GM18873 (cell line): ENCODE measurements around the gene SMYD2.

Experiments used
- ATAC-seq: cut with Tn5 transposase; IDR thresholded peaks from one replicate; pipeline ENCODE4 v1.9.1; 2021; ENCODE audit warnings: mild to moderate bottlenecking, moderate library complexity, moderate number of reproducible peaks; ENCODE audit not compliant: unreplicated experiment, low FRiP score

Gene SMYD2

GRCh38 chr1:214352838-214353237 is 71.9 kb downstream of the SMYD2 start:
- no peak for ATAC-seq

DNA sequence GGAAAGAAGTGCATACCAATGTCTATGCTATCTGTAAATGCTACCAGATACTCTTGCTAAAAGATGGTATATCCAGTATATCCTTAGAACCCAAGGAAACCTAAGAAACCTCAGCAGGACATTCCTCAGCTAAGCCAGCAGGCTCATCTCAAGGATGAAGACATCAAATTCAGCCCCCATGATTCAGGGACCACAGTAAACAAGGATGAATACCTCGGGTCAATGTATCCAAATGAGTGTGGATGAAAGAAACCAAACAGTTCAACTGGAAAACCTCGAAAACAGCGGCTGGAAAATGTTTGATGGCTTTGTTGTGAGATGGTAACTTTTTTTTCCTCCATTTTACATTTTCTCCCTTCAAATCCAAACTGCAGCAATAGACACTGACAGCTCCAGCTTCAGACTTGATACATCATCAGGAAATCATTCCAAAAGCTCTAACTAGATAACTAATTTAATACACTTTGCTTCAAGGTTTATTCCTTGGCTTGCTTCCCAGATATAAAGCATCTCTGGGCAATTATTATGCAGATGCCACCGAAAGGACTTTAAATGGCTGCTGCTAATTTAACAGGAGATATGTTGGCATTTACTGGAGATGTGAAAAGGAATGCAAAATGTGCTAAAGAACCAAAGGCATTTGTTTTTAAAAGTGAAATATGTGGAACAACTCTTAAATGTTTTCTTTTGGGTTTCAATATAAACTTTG is 73.6 kb downstream of the SMYD2 start:
- no peak for ATAC-seq

- no peak for ATAC-seq
These were observed 79.2 kb downstream of the SMYD2 start for GRCh38 chr1:214360116-214360515.

DNA sequence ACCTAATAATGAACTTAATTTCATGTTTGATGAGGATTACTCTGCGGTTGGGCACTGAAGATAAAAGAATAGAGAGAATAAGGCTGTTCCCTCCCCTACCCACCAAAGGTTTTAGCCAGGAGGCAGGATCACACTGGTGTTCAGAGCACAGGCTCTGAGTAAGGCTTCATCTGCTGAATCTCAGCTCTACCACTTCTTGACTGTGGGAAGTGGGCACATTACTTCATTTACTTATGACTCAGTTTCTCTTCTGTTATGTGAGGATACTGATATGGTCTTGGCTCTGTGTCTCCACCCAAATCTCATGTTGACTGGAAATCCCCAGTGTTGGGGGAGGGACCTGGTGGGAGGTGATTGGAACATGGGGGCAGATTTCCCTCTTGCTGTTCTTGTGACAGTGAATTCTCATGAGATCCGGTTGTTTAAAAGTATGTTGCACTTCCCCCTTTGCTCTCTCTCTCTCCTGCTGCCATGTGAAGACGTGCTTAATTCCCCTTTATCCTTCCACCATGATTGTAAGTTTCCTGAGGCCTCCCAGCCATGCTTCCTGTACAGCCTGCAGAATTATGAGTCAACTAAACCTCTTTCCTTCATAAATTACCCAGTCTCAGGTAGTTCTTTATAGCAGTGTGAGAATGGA is 79.7 kb downstream of the SMYD2 start:
- ATAC-seq = no peak

DNA sequence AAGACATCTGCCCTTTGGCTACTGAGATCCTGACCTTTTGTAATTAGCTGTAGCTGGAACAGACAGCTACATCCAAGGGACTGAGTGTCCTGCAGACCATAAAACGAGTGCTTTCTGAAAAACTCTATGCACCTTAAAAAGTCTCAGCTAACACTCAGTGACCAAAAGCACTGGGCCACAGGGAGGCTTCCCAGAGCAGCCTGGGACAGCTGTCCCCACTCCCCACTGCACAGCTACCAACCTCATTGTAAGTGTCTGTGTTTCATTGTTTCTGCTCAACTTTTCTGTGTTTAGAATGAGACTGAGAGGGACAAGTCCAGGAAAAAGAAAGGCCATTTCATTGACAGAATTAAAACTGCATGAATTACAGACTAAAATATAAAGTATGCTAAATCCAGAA is 80.7 kb downstream of the SMYD2 start:
- ATAC-seq = no peak

GRCh38 chr1:214362188-214362882 is 81.4 kb downstream of the SMYD2 start:
- no peak for ATAC-seq

GRCh38 chr1:214363386-214363785 is 82.4 kb downstream of the SMYD2 start:
- ATAC-seq = no peak

DNA sequence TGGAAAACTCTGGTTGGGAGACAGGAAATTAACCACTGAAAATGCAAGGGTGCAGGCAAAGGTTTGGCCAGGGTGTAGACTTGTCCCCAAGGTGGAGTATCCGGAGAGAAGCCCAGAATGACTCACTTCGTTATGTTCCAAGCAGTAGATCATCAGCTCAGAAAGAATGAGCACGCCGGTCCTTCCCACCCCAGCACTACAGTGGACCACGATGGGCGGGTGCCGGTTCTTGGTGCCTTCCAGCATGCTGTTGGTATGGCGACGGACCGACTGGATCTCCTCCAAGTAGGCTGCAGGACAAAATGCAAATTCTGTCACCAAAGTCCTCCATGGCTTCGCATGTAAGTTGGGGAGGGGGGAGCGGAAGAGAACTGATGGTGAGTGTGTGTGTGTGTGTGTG is 83.4 kb downstream of the SMYD2 start:
- ATAC-seq = no peak

DNA sequence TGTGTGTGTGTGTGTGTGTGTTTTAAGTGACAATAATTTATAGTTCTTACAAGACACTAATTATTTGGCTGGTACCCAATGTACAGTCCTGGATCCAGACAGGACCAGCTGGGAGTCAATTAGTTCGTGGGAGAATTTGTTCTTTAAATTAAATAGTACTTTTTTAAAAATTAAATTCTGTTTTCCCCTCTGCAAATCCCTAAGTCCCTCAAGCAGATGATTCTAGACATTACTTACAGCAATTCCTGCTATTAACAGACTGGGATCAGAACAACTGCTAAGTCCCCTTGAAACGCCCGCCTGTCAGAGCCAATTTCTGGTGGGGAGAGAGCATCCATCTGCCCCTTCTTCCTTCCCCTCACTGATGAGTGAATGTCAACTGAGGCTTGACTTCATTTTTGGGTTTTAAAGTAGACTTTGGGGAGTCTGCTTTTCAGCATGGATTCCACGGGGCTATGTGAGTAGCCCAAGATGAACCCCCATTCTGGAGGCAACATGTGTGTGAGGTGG is 83.9 kb downstream of the SMYD2 start:
- ATAC-seq = no peak

DNA sequence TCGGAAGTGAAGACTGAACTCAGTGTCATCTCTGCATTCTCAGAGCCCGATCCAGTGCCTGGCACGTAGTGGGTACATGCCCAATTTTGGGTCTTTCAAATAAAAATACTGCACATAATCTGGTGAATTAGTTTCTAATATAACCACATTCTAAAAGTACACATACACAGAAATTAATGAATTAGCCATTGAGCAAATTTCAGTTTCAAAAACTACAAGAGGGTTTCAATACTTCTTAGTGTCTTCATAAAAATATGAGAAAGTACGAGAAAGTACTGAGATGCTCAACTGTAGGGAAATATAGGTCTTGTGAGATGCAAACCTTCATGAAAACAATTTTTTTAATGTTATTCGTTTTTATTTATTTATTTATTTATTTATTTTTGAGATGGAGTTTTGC is 86.9 kb downstream of the SMYD2 start:
- ATAC-seq = no peak

DNA sequence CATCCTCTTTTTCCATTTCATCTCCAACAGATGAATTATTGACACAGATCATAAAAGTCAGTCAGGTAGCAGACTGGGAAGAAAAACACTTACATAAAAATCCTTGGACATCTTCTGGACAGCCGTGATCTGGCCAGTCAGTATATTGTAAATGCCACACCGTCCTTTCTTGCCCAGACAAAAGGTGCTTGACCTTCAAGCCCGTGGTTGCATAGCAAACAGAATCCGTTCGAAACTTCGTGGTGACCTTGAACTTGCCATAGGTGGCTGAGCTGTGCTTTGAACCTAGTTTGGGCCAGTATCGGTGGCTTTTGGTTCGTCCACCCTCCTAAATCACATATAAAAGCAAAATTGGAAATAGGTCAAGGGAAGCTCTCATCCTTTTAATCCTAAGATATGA is 88.4 kb downstream of the SMYD2 start:
- no peak for ATAC-seq

- ATAC-seq = no peak
These were observed 89.7 kb downstream of the SMYD2 start for GRCh38 chr1:214370615-214371014.

- ATAC-seq = no peak
These were observed 91.1 kb downstream of the SMYD2 start for GRCh38 chr1:214372092-214372491.

GRCh38 chr1:214377485-214377884 is 96.5 kb downstream of the SMYD2 start:
- ATAC-seq = no peak

DNA sequence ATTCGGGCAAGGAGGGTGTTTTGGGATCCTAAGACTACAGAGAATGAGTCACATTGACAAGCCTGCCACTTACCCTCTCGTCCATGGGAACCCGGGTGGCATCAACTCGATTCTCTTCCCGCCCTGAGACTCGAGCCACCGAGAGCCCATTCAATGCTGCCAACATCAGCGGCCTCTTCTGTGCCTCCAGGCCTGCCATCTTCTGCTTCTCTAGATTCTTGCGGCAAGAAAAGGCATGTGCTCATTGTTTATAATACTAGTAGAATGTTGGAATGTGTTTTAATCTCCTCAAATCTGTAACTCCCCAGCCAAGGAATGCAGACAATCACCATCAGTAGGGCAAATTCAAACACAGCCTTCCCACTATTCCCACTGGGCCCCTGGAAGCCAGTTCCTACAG is 96.9 kb downstream of the SMYD2 start:
- no peak for ATAC-seq

- ATAC-seq = no peak
These were observed 97.5 kb downstream of the SMYD2 start for GRCh38 chr1:214378492-214378891.

DNA sequence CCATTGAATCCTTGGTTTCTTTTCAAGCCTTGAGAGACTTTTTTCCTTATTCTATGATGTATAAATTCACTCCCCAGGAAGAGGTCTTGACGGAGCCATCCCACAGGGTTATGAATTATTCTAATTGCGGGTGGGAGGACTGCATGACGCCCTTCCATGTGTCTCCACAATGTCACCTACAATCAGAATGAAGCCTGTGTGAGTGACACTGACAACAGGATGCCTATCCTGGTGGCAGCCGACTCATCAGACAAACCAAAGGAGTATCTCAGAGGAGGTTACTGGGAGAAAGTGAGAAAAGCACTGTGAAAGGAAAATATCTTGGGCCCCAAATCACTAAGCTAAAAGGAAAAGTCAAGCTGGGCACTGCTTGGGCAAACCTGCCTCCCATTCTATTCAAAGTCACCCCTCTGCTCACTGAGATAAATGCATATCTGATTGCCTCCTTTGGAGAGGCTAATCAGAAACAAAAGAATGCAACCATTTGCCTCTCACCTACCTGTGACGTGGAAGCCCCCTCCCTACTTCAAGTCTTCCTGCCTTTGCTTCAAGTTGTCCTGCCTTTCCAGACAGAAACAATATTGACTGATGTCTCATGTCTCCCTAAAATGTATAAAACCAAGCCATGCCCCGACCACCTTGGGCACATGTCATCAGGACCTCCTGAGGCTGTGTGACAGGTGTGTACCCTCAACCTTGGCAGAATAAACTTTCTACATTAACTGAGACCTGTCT is 98.4 kb downstream of the SMYD2 start:
- no peak for ATAC-seq

- no peak for ATAC-seq
These were observed 99.4 kb downstream of the SMYD2 start for GRCh38 chr1:214380396-214380795.

DNA sequence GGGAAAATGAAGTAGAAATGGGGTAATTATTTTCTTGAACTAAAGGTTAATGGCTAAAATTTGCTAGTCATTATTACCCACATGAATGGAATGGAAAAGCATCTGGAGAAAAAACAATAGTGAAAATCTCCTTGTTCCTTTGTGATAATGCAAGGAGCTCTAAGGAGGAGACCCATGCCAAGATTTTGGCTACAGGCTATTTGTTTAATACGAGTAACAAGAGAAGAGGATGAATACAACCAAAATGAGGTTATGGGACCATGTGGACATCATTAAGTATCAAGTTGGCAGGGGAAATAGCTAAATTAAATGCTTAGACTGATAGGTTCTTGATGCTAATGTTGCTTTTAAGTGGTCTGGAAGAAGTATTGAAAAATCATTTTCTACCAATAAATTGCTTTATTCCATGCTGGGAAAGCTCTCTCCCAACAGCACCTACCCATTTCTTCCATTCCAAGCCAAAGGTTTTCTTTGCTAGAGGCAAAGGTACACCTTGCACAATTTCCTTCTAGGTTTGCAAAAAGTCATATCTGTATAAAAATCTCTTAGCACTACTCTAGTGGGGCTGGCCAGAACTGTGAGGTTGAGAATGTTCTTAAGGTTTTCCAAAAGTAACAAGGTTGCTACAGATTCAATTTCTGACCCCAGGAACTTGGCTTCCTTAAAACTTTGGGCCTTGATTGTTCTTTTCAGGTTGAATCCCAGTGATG is 100.2 kb downstream of the SMYD2 start:
- ATAC-seq = no peak
